K562 (cell line): ENCODE results near the gene SLC22A23. TPM values are rescaled to one million over a fixed set of nuclear protein-coding genes. Genes with fewer than 3 reads are reported as not detected.

Source experiments
- ARNT ChIP-seq, 2 experiments: fragments of 450-650 bp; IDR thresholded peaks; 2 replicates each; pipeline ENCODE4 v1.6.1; 2016; ENCODE audit warnings: mild to moderate bottlenecking in 1 of 2
- BRD9 ChIP-seq: fragments of 450-650 bp; IDR thresholded peaks from 2 replicates; pipeline ENCODE4 v1.6.1; 2018; ENCODE audit warnings: low read depth; ENCODE audit not compliant: partially characterized antibody
- CC2D1A ChIP-seq: fragments of 450-650 bp; IDR thresholded peaks from 2 replicates; pipeline ENCODE4 v1.6.1; 2017; ENCODE audit warnings: mild to moderate bottlenecking
- DDX20 ChIP-seq: fragments of 450-650 bp; IDR thresholded peaks from 2 replicates; pipeline ENCODE4 v1.6.1; 2016; ENCODE audit warnings: missing genetic modification characterization, low read depth, mild to moderate bottlenecking, missing compliant biosample characterization, moderate library complexity
- LEF1 ChIP-seq: fragments of 450-650 bp; IDR thresholded peaks from 2 replicates; pipeline ENCODE4 v1.6.1; 2016; ENCODE audit warnings: mild to moderate bottlenecking
- MAFG ChIP-seq: fragments of 450-650 bp; conservative IDR thresholded peaks from 2 replicates; pipeline ENCODE4 v1.6.1; 2016; ENCODE audit warnings: missing genetic modification characterization, missing compliant biosample characterization
- MTA1 ChIP-seq: fragments of 450-650 bp; IDR thresholded peaks from 2 replicates; pipeline ENCODE4 v1.6.1; 2017; ENCODE audit warnings: borderline replicate concordance
- NFATC3 ChIP-seq: fragments of 450-650 bp; IDR thresholded peaks from 2 replicates; pipeline ENCODE4 v1.6.1; 2017; ENCODE audit warnings: mild to moderate bottlenecking
- NFIC ChIP-seq: fragments of 450-650 bp; IDR thresholded peaks from 2 replicates; pipeline ENCODE4 v1.6.1; 2017; ENCODE audit warnings: mild to moderate bottlenecking, inconsistent platforms
- NUFIP1 ChIP-seq: fragments of 450-650 bp; IDR thresholded peaks from 2 replicates; pipeline ENCODE4 v1.6.1; 2018; ENCODE audit not compliant: partially characterized antibody
- PHF8 ChIP-seq: fragments of 200-600 bp; sonication (generic); IDR thresholded peaks from 2 replicates; pipeline ENCODE4 v1.6.1; 2012; ENCODE audit warnings: mixed run types, mild to moderate bottlenecking, inconsistent platforms, low read length, moderate library complexity, borderline replicate concordance
- RBM25 ChIP-seq: fragments of 200-400 bp; formaldehyde crosslinking; IDR thresholded peaks from 2 replicates; pipeline ENCODE4 v1.6.1; 2018; ENCODE audit warnings: low read length, low read depth, moderate library complexity; ENCODE audit not compliant: severe bottlenecking
- SRSF9 ChIP-seq: fragments of 200-400 bp; formaldehyde crosslinking; IDR thresholded peaks from 2 replicates; pipeline ENCODE4 v1.6.1; 2017; ENCODE audit warnings: low read depth, low read length, borderline replicate concordance
- XRCC5 ChIP-seq: fragments of 200-400 bp; formaldehyde crosslinking; IDR thresholded peaks from 2 replicates; pipeline ENCODE4 v1.6.1; 2017; ENCODE audit warnings: low read depth, mild to moderate bottlenecking, low read length
- ZFX ChIP-seq: sonication (generic); formaldehyde crosslinking; IDR thresholded peaks from 2 replicates; pipeline ENCODE4 v1.8.0; 2022; ENCODE audit warnings: mild to moderate bottlenecking, missing genetic modification reagents, moderate library complexity
- ZNF408 ChIP-seq: fragments of 250-450 bp; sonication (Bioruptor Pico); IDR thresholded peaks from 2 replicates; pipeline ENCODE4 v1.4.0; 2020; ENCODE audit warnings: low read depth, mild to moderate bottlenecking, moderate library complexity
- polyA plus RNA-seq, 8 experiments: library from polyadenylated mRNA; depleted of rRNA in 4 of 8; stranded (reverse) in 5 of 8; unstranded in 3 of 8; fragments of >200 nt; fragmentation: Nextera tagmentation in 2 of 8; fragmentation: Illumina TruSeq in 1 of 8; extraction: Ambion mirVana in 2 of 8; extraction: Trizol in 1 of 8; gene quantifications; 2 replicates each; pipeline versions ENCODE4 v1.2.1 to v1.2.3, GENCODE V29; 2011 to 2014; ENCODE audit warnings: inconsistent platforms in 1 of 8, missing spikeins in 1 of 8
- total RNA-seq, 7 experiments: library from RNA; depleted of rRNA in 6 of 7; stranded (reverse); fragments of >200 nt in 6 of 7; fragmentation: Illumina TruSeq in 2 of 7; extraction: Trizol in 2 of 7; gene quantifications; 2 replicates each; pipeline versions ENCODE4 v1.2.1 to v1.2.3, GENCODE V29; 2011 to 2021; ENCODE audit warnings: low replicate concordance in 1 of 7
- TF ChIP-seq, protein P1 (sequence below): fragments of 200-800 bp; sonication (Bioruptor generic); IDR thresholded peaks from 2 replicates; pipeline ENCODE4 v1.6.1; 2016; ENCODE audit warnings: missing genetic modification characterization, missing compliant biosample characterization
- TF ChIP-seq, protein P2 (sequence below): sonication (generic); IDR thresholded peaks from 2 replicates; pipeline ENCODE4 v1.6.1; 2016
- TF ChIP-seq, protein P3 (sequence below), 2 experiments: IDR thresholded peaks; 2 replicates each; pipeline ENCODE4 v1.6.1; 2011; ENCODE audit warnings: borderline replicate concordance in 1 of 2, control low read depth in 1 of 2, low read depth in 1 of 2, low read length in 1 of 2, mild to moderate bottlenecking in 1 of 2, mixed read lengths in 1 of 2, moderate library complexity in 1 of 2; ENCODE audit not compliant: insufficient read depth in 1 of 2, insufficient read length in 1 of 2, poor library complexity in 1 of 2, severe bottlenecking in 1 of 2; ENCODE audit errors: extremely low read depth in 1 of 2
- TF ChIP-seq, protein P4 (sequence below), 2 experiments: fragments of 450-650 bp; conservative IDR thresholded peaks; 2 replicates each; pipeline ENCODE4 v1.6.1; 2017; ENCODE audit warnings: mild to moderate bottlenecking in 2 of 2, moderate library complexity in 2 of 2

Gene SLC22A23
- total and polyA plus RNA-seq, 9 of the 15 experiments (the other 6 are each of a cell fraction or from before 2014, with no cell fraction given), result 0.30 to 8.7 (median 2.5) TPM

DNA sequence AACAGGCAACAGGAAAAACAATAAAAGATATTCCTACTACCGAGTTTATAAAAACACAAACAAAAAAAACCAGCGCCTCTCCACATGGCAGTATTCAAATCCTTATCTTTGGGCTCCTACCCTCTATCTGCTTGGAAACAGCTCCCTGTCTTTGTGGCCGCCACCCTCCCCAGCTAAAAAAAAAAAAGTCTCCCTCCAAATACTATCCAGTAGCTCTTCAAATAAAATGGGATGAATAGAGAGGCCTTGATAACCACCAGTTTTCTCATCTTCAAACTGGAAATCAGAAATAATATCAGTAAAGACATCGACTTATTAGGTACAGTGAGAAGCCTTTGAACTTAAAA, 101.9 kb downstream of the SLC22A23 start (continued):
- TF ChIP-seq, protein P1, sequence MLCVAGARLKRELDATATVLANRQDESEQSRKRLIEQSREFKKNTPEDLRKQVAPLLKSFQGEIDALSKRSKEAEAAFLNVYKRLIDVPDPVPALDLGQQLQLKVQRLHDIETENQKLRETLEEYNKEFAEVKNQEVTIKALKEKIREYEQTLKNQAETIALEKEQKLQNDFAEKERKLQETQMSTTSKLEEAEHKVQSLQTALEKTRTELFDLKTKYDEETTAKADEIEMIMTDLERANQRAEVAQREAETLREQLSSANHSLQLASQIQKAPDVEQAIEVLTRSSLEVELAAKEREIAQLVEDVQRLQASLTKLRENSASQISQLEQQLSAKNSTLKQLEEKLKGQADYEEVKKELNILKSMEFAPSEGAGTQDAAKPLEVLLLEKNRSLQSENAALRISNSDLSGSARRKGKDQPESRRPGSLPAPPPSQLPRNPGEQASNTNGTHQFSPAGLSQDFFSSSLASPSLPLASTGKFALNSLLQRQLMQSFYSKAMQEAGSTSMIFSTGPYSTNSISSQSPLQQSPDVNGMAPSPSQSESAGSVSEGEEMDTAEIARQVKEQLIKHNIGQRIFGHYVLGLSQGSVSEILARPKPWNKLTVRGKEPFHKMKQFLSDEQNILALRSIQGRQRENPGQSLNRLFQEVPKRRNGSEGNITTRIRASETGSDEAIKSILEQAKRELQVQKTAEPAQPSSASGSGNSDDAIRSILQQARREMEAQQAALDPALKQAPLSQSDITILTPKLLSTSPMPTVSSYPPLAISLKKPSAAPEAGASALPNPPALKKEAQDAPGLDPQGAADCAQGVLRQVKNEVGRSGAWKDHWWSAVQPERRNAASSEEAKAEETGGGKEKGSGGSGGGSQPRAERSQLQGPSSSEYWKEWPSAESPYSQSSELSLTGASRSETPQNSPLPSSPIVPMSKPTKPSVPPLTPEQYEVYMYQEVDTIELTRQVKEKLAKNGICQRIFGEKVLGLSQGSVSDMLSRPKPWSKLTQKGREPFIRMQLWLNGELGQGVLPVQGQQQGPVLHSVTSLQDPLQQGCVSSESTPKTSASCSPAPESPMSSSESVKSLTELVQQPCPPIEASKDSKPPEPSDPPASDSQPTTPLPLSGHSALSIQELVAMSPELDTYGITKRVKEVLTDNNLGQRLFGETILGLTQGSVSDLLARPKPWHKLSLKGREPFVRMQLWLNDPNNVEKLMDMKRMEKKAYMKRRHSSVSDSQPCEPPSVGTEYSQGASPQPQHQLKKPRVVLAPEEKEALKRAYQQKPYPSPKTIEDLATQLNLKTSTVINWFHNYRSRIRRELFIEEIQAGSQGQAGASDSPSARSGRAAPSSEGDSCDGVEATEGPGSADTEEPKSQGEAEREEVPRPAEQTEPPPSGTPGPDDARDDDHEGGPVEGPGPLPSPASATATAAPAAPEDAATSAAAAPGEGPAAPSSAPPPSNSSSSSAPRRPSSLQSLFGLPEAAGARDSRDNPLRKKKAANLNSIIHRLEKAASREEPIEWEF (CRISPR knock-in tag), result peak; percentile 50
- TF ChIP-seq RBM25, result no peak
- TF ChIP-seq, protein P2, sequence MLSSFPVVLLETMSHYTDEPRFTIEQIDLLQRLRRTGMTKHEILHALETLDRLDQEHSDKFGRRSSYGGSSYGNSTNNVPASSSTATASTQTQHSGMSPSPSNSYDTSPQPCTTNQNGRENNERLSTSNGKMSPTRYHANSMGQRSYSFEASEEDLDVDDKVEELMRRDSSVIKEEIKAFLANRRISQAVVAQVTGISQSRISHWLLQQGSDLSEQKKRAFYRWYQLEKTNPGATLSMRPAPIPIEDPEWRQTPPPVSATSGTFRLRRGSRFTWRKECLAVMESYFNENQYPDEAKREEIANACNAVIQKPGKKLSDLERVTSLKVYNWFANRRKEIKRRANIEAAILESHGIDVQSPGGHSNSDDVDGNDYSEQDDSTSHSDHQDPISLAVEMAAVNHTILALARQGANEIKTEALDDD, result no peak
- TF ChIP-seq DDX20 (tag), result peak; percentile 65; the same call in 1 of the 2 replicates
- TF ChIP-seq SRSF9, result no peak
- peak; percentile 43 to 51; a peak in 1 of 4 replicates for TF ChIP-seq ARNT (IDR thresholded peaks at IDR 0.05)
- peak; percentile 69; the same call in 1 of the 2 replicates for TF ChIP-seq LEF1
- TF ChIP-seq, protein P3, sequence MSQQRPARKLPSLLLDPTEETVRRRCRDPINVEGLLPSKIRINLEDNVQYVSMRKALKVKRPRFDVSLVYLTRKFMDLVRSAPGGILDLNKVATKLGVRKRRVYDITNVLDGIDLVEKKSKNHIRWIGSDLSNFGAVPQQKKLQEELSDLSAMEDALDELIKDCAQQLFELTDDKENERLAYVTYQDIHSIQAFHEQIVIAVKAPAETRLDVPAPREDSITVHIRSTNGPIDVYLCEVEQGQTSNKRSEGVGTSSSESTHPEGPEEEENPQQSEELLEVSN (IDR thresholded peaks at IDR 0.05; ENCODE audit: borderline replicate concordance in 1 of 2, extremely low read depth in 1 of 2, insufficient read depth in 1 of 2, insufficient read length in 1 of 2, low read depth in 1 of 2, low read length in 1 of 2, poor library complexity in 1 of 2, severe bottlenecking in 1 of 2), result no peak
- TF ChIP-seq XRCC5, result no peak
- 0 out of 2 replicates have a peak, but pooled peaks have one; percentile 12 for TF ChIP-seq MAFG (tag)
- TF ChIP-seq ZFX, result no peak
- TF ChIP-seq NUFIP1, result peak; percentile 45
- peak; percentile 19; the same call in 1 of the 2 replicates for TF ChIP-seq MTA1
- TF ChIP-seq, protein P4, sequence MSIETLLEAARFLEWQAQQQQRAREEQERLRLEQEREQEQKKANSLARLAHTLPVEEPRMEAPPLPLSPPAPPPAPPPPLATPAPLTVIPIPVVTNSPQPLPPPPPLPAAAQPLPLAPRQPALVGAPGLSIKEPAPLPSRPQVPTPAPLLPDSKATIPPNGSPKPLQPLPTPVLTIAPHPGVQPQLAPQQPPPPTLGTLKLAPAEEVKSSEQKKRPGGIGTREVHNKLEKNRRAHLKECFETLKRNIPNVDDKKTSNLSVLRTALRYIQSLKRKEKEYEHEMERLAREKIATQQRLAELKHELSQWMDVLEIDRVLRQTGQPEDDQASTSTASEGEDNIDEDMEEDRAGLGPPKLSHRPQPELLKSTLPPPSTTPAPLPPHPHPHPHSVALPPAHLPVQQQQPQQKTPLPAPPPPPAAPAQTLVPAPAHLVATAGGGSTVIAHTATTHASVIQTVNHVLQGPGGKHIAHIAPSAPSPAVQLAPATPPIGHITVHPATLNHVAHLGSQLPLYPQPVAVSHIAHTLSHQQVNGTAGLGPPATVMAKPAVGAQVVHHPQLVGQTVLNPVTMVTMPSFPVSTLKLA (conservative IDR thresholded peaks at IDR 0.05), result peak; percentile 41 to 68
- TF ChIP-seq PHF8, result no peak
- TF ChIP-seq ZNF408 (CRISPR knock-in tag), result no peak
- 0 out of 2 replicates have a peak, but pooled peaks have one; percentile 21 for TF ChIP-seq NFIC
- TF ChIP-seq BRD9, result peak; percentile 58
- TF ChIP-seq CC2D1A, result peak; percentile 28; the same call in 1 of the 2 replicates
- 0 out of 2 replicates have a peak, but pooled peaks have one; percentile 61 for TF ChIP-seq NFATC3
